Measurements from ENCODE around the gene AGTPBP1.

- no peak for TF ChIP-seq GABPA (IDR thresholded peaks at IDR 0.05; ENCODE audit: borderline replicate concordance, insufficient read depth, low read length)
- no peak for TF ChIP-seq HDAC6 (IDR thresholded peaks at IDR 0.05; ENCODE audit: low read depth, low read length)
- no peak for TF ChIP-seq RAD21 (IDR thresholded peaks at IDR 0.05 in 1 of 2, conservative IDR thresholded peaks at IDR 0.05 in 1 of 2; ENCODE audit: low read depth in 2 of 2, low read length in 2 of 2)
- no peak for TF ChIP-seq CTCF (IDR thresholded peaks at IDR 0.05; ENCODE audit: control extremely low read depth in 1 of 3, insufficient read depth in 1 of 3, low read depth in 1 of 3, low read length in 3 of 3)
- no peak for TF ChIP-seq ATF2 (IDR thresholded peaks at IDR 0.05; ENCODE audit: low read length)
- no peak for TF ChIP-seq POLR2A (IDR thresholded peaks at IDR 0.05; ENCODE audit: control extremely low read depth in 1 of 2, low read depth in 2 of 2, low read length in 2 of 2)
- TF ChIP-seq JUND (IDR thresholded peaks at IDR 0.05; ENCODE audit: low read length), result no peak
- no peak for TF ChIP-seq YY1 (IDR thresholded peaks at IDR 0.05; ENCODE audit: low read depth, low read length)
- no peak for TF ChIP-seq SIX5 (IDR thresholded peaks at IDR 0.05; ENCODE audit: low read depth, low read length)
- TF ChIP-seq CBX8 (IDR thresholded peaks at IDR 0.05; ENCODE audit: borderline replicate concordance, low read depth, low read length), result no peak
- no peak for TF ChIP-seq NANOG (IDR thresholded peaks at IDR 0.05; ENCODE audit: insufficient read depth, low read depth, low read length, poor library complexity, severe bottlenecking)
- no peak for TF ChIP-seq CEBPB (IDR thresholded peaks at IDR 0.05; ENCODE audit: low read depth, low read length)
- TF ChIP-seq CHD2 (IDR thresholded peaks at IDR 0.05; ENCODE audit: low read length), result no peak
These were observed 11.9 kb downstream of the AGTPBP1 start for GRCh38 chr9:85729882-85730281.

Data from H1 (cell line).